ENCODE data around the gene PDIA6. TPM values are rescaled to one million over a fixed set of nuclear protein-coding genes. Genes with fewer than 3 reads are reported as not detected.

PDIA6 gene
- total RNA-seq, 1 experiment from 2014 or later: 149 TPM

GRCh38 chr2:10752236-10752635 is 60.3 kb downstream of the PDIA6 start:
- Histone ChIP-seq H4K20me1 (ENCODE audit: insufficient read depth) (no peaks in the 10 kb centered on the region), H3K9ac (ENCODE audit: low read length) (no peak overlapping the region), H3K36me3 (ENCODE audit: control insufficient read depth in 1 of 2, insufficient read depth in 2 of 2, low read length in 2 of 2) (no peaks in the 10 kb centered on the region), H3K79me2 (ENCODE audit: insufficient read depth, low read length) (no peaks in the 10 kb centered on the region), H3K9me2 (ENCODE audit: insufficient read depth) (no peaks in the 10 kb centered on the region), H3K4me3 (replicated peaks in 1 of 2; ENCODE audit: low read depth in 1 of 2, low read length in 2 of 2) (no peak overlapping the region), H3K27ac (ENCODE audit: low read depth, low read length) (no peak overlapping the region), H3K27me3 (ENCODE audit: insufficient read depth, low read length) (no peaks in the 10 kb centered on the region; the same call in 1 of the 2 replicates), H2AFZ (ENCODE audit: low read depth, low read length, poor library complexity, severe bottlenecking) (no peak overlapping the region), H3K9me3 (ENCODE audit: control insufficient read depth in 1 of 2, insufficient read depth in 1 of 2, low read depth in 1 of 2, low read length in 2 of 2) (no peaks in the 10 kb centered on the region), H3K4me1 (ENCODE audit: control insufficient read depth in 1 of 2, insufficient read depth in 2 of 2, low read length in 2 of 2) (peaks cover 6 to 8% of the 10 kb centered on the region in 2 experiments; a peak in 2 of 4 replicates), H3K4me2 (ENCODE audit: low read length) (no peak overlapping the region)
- BruUV-seq (replicated peaks): no TSS peak
- ChIA-PET RAD21 (ENCODE audit: low non-redundant PET in 1 of 2, low total read pairs in 2 of 2, uncharacterized antibody in 2 of 2, unreplicated experiment in 2 of 2) (no interaction called here), POLR2A (no interaction called here), CTCF (no interaction called here)
- ATAC-seq (no peak), DNase-seq (ENCODE audit: low read depth, low spot score) (no peak)
- intact Hi-C loops (cut with micrococcal nuclease): no loop called here
- no peak for TF ChIP-seq ELF1 (IDR thresholded peaks at IDR 0.05; ENCODE audit: borderline replicate concordance, low read depth)
- TF ChIP-seq EGR1 (IDR thresholded peaks at IDR 0.05; ENCODE audit: low read depth): no peak
- TF ChIP-seq ATF3 (IDR thresholded peaks at IDR 0.05): no peak
- no peak for TF ChIP-seq MAX (IDR thresholded peaks at IDR 0.05)
- TF ChIP-seq CBX3 (IDR thresholded peaks at IDR 0.05; ENCODE audit: low read depth): no peak

GRCh38 chr2:10750610-10751009 is 62.0 kb downstream of the PDIA6 start:
- Histone ChIP-seq H3K9ac (ENCODE audit: low read length) (no peak overlapping the region), H3K9me3 (ENCODE audit: control insufficient read depth in 1 of 2, insufficient read depth in 1 of 2, low read depth in 1 of 2, low read length in 2 of 2) (no peaks in the 10 kb centered on the region), H3K27ac (ENCODE audit: low read depth, low read length) (no peak overlapping the region), H3K27me3 (ENCODE audit: insufficient read depth, low read length) (no peaks in the 10 kb centered on the region; the same call in 1 of the 2 replicates), H3K36me3 (ENCODE audit: control insufficient read depth in 1 of 2, insufficient read depth in 2 of 2, low read length in 2 of 2) (no peaks in the 10 kb centered on the region), H3K79me2 (ENCODE audit: insufficient read depth, low read length) (no peaks in the 10 kb centered on the region), H2AFZ (ENCODE audit: low read depth, low read length, poor library complexity, severe bottlenecking) (no peak overlapping the region), H3K4me2 (ENCODE audit: low read length) (no peak overlapping the region), H3K4me1 (ENCODE audit: control insufficient read depth in 1 of 2, insufficient read depth in 2 of 2, low read length in 2 of 2) (peaks cover 6 to 8% of the 10 kb centered on the region in 2 experiments; a peak in 2 of 4 replicates), H3K9me2 (ENCODE audit: insufficient read depth) (no peaks in the 10 kb centered on the region), H4K20me1 (ENCODE audit: insufficient read depth) (no peaks in the 10 kb centered on the region), H3K4me3 (replicated peaks in 1 of 2; ENCODE audit: low read depth in 1 of 2, low read length in 2 of 2) (no peak overlapping the region)
- RAD21 ChIA-PET (ENCODE audit: low non-redundant PET in 1 of 2, low total read pairs in 2 of 2, uncharacterized antibody in 2 of 2, unreplicated experiment in 2 of 2): no interaction called here
- no peak for TF ChIP-seq CBX3 (IDR thresholded peaks at IDR 0.05; ENCODE audit: low read depth)
- TF ChIP-seq RAD21 (IDR thresholded peaks at IDR 0.05; ENCODE audit: low read depth): no peak
- no peak for TF ChIP-seq EZH2 (IDR thresholded peaks at IDR 0.05)
- no peak for TF ChIP-seq ZFX (IDR thresholded peaks at IDR 0.05)
- no peak for TF ChIP-seq POLR2A (IDR thresholded peaks at IDR 0.05; ENCODE audit: borderline replicate concordance, extremely low read depth, insufficient read depth, insufficient read length)
- TF ChIP-seq CEBPB (IDR thresholded peaks at IDR 0.05; ENCODE audit: low read depth): no peak
- TF ChIP-seq EGR1 (IDR thresholded peaks at IDR 0.05; ENCODE audit: low read depth): no peak
- TF ChIP-seq TCF7L2 (IDR thresholded peaks at IDR 0.05; ENCODE audit: borderline replicate concordance, extremely low read depth, insufficient read depth, insufficient read length): no peak
- TF ChIP-seq SP1 (IDR thresholded peaks at IDR 0.05; ENCODE audit: low read depth): no peak
- no peak for TF ChIP-seq REST (IDR thresholded peaks at IDR 0.05; ENCODE audit: low read depth)
- TF ChIP-seq EZH2phosphoT487 (IDR thresholded peaks at IDR 0.05; ENCODE audit: borderline replicate concordance): no peak
- no peak for TF ChIP-seq JUND (IDR thresholded peaks at IDR 0.05)
- no peak for TF ChIP-seq FOSL1 (IDR thresholded peaks at IDR 0.05; ENCODE audit: low read depth)
- DNase-seq (ENCODE audit: low read depth, low spot score): no peak
- POLR2A ChIA-PET: no interaction called here
- BruUV-seq (replicated peaks): no TSS peak
- CTCF ChIA-PET: no interaction called here
- no peak for ATAC-seq
- intact Hi-C loops (cut with micrococcal nuclease): no loop called here
